Keratinocyte (primary cell): Measurements from ENCODE around the gene SPRY1. TPM values are rescaled to one million over a fixed set of nuclear protein-coding genes. Genes with fewer than 3 reads are reported as not detected.

Experiments used
- DNase-seq: peaks from one replicate; pipeline ENCODE4 v3.0.0-alpha.2; 2011; ENCODE audit warnings: low read depth, missing footprints, low spot score
- FAIRE-seq: peaks from 2 replicates; lab custom pipeline; 2011; peaks lifted over from hg19 to GRCh38; lab: Jason Lieb, UNC
- H2AFZ ChIP-seq: 2 replicates; pipeline ENCODE4 v1.6.0; 2012; ENCODE audit warnings: low read length, control low read depth, inconsistent platforms; ENCODE audit not compliant: control insufficient read depth
- H3K27ac ChIP-seq: 2 replicates; pipeline ENCODE4 v1.5.1; 2011; ENCODE audit warnings: low read length; ENCODE audit not compliant: control insufficient read depth, insufficient read depth
- H3K27me3 ChIP-seq: 3 replicates; pipeline ENCODE4 v1.6.0; 2011; ENCODE audit warnings: low read length; ENCODE audit not compliant: control insufficient read depth, insufficient read depth; ENCODE audit errors: extremely low read depth
- H3K36me3 ChIP-seq, 2 experiments: 2 replicates in 1 of 2; 3 replicates in 1 of 2; pipeline ENCODE4 v1.5.1; 2011; ENCODE audit warnings: low read length in 2 of 2, mild to moderate bottlenecking in 1 of 2; ENCODE audit not compliant: control insufficient read depth in 2 of 2, insufficient read depth in 2 of 2; ENCODE audit errors: extremely low read depth in 1 of 2
- H3K4me1 ChIP-seq: 3 replicates; pipeline ENCODE4 v1.5.1; 2011; ENCODE audit warnings: low read length; ENCODE audit not compliant: control insufficient read depth, insufficient read depth; ENCODE audit errors: extremely low read depth
- H3K4me2 ChIP-seq: 3 replicates; pipeline ENCODE4 v1.6.0; 2011; ENCODE audit warnings: low read depth, low read length; ENCODE audit not compliant: control insufficient read depth, insufficient read depth; ENCODE audit errors: extremely low read depth
- H3K4me3 ChIP-seq, 3 experiments: fragments of 200-600 bp in 1 of 3; sonication (generic) in 1 of 3; 2 replicates in 2 of 3; 3 replicates in 1 of 3; pipeline ENCODE4 v1.5.1; 2011 to 2016; ENCODE audit warnings: low read length in 3 of 3, mild to moderate bottlenecking in 3 of 3, control low read depth in 2 of 3, inconsistent platforms in 1 of 3, low read depth in 1 of 3, mixed read lengths in 1 of 3, mixed run types in 1 of 3, moderate library complexity in 1 of 3; ENCODE audit not compliant: control insufficient read depth in 2 of 3, insufficient read depth in 2 of 3; ENCODE audit errors: extremely low read depth in 1 of 3
- H3K79me2 ChIP-seq: 2 replicates; pipeline ENCODE4 v1.6.0; 2012; ENCODE audit warnings: low read length; ENCODE audit not compliant: control insufficient read depth, insufficient read depth
- H3K9ac ChIP-seq: 3 replicates; pipeline ENCODE4 v1.6.0; 2011; ENCODE audit warnings: low read length; ENCODE audit not compliant: control insufficient read depth, insufficient read depth; ENCODE audit errors: extremely low read depth
- H3K9me1 ChIP-seq: 3 replicates; pipeline ENCODE4 v1.6.0; 2011; ENCODE audit warnings: low read length; ENCODE audit not compliant: control insufficient read depth, insufficient read depth; ENCODE audit errors: extremely low read depth
- H3K9me3 ChIP-seq: 2 replicates; pipeline ENCODE4 v1.5.1; 2012; ENCODE audit warnings: low read depth, low read length; ENCODE audit not compliant: control insufficient read depth
- H4K20me1 ChIP-seq: 3 replicates; pipeline ENCODE4 v1.6.0; 2011; ENCODE audit warnings: low read length; ENCODE audit not compliant: control insufficient read depth, insufficient read depth; ENCODE audit errors: extremely low read depth
- EZH2 ChIP-seq: IDR thresholded peaks from one replicate; pipeline ENCODE4 v1.6.1; 2012; ENCODE audit warnings: inconsistent platforms, mild to moderate bottlenecking, low read length, moderate library complexity
- dilution Hi-C: fragments of 300-500 bp; cut with MboI; formaldehyde crosslinking; loops from one replicate; pipeline ENCODE4 v1.7.0; 2020; ENCODE audit warnings: low sequenced_read_pairs; ENCODE audit not compliant: extremely low pct_ligation_motif_present
- polyA plus RNA-seq, 5 experiments: library from polyadenylated mRNA; depleted of rRNA in 3 of 5; stranded (reverse) in 3 of 5; stranded (forward) in 1 of 5; unstranded in 1 of 5; fragments of >200 nt; gene quantifications; 1 replicate in 1 of 5; 2 replicates in 3 of 5; 3 replicates in 1 of 5; pipeline versions ENCODE4 v1.2.1 to v1.2.3, GENCODE V29; 2011 to 2012; ENCODE audit warnings: missing spikeins in 2 of 5, low read depth in 1 of 5, low replicate concordance in 1 of 5
- TF ChIP-seq, protein P1 (sequence below), 3 experiments: IDR thresholded peaks in 1 of 3; conservative IDR thresholded peaks in 1 of 3; optimal IDR thresholded peaks in 1 of 3; 2 replicates in 2 of 3; 3 replicates in 1 of 3; pipeline versions ENCODE3 to v1.5.1; 2011; ENCODE audit warnings: low read length in 3 of 3, mild to moderate bottlenecking in 3 of 3, moderate library complexity in 2 of 3, control low read depth in 1 of 3, inconsistent platforms in 1 of 3; ENCODE audit not compliant: insufficient read depth in 2 of 3; ENCODE audit errors: extremely low read depth in 1 of 3

The SPRY1 gene
- polyA plus RNA-seq, 1 donor (not counting 4 experiments of a cell fraction or from before 2014, with no cell fraction given): 3.6 TPM

- Histone ChIP-seq H3K4me1 (no peaks in the 10 kb centered on the region), H4K20me1 (no peaks in the 10 kb centered on the region), H3K27me3 (no peaks in the 10 kb centered on the region), H3K9me1 (no peaks in the 10 kb centered on the region), H3K9ac (no peak overlapping the region), H3K79me2 (no peaks in the 10 kb centered on the region), H3K9me3 (no peaks in the 10 kb centered on the region), H3K4me2 (no peak overlapping the region), H3K4me3 (no peak overlapping the region), H2AFZ (no peak overlapping the region), H3K27ac (no peak overlapping the region), H3K36me3 (no peaks in the 10 kb centered on the region)
- FAIRE-seq (no peak), DNase-seq (no peak)
- dilution Hi-C loops: no loop called here
- no peak for TF ChIP-seq EZH2
Observed at GRCh38 chr4:123380728-123381716, 15.6 kb upstream of the SPRY1 start.

- H3K4me1 ChIP-seq: peaks cover 8% of the 10 kb centered on the region
Observed at GRCh38 chr4:123381996-123382395, 14.6 kb upstream of the SPRY1 start.

More at GRCh38 chr4:123381996-123382395, 14.6 kb upstream of the SPRY1 start:
- H3K36me3 ChIP-seq: no peaks in the 10 kb centered on the region
- H3K4me2 ChIP-seq: no peak overlapping the region
- DNase-seq: no peak
- H3K9me3 ChIP-seq: no peaks in the 10 kb centered on the region
- no peak overlapping the region for H3K4me3 ChIP-seq
- H4K20me1 ChIP-seq: no peaks in the 10 kb centered on the region
- H3K9ac ChIP-seq: no peak overlapping the region
- no peak for TF ChIP-seq EZH2
- TF ChIP-seq, protein P1, sequence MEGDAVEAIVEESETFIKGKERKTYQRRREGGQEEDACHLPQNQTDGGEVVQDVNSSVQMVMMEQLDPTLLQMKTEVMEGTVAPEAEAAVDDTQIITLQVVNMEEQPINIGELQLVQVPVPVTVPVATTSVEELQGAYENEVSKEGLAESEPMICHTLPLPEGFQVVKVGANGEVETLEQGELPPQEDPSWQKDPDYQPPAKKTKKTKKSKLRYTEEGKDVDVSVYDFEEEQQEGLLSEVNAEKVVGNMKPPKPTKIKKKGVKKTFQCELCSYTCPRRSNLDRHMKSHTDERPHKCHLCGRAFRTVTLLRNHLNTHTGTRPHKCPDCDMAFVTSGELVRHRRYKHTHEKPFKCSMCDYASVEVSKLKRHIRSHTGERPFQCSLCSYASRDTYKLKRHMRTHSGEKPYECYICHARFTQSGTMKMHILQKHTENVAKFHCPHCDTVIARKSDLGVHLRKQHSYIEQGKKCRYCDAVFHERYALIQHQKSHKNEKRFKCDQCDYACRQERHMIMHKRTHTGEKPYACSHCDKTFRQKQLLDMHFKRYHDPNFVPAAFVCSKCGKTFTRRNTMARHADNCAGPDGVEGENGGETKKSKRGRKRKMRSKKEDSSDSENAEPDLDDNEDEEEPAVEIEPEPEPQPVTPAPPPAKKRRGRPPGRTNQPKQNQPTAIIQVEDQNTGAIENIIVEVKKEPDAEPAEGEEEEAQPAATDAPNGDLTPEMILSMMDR (optimal IDR thresholded peaks at IDR 0.05 in 1 of 3, IDR thresholded peaks at IDR 0.05 in 1 of 3, conservative IDR thresholded peaks at IDR 0.05 in 1 of 3; ENCODE audit: extremely low read depth in 1 of 3, insufficient read depth in 2 of 3, low read length in 3 of 3): no peak
- dilution Hi-C loops: no loop called here
- no peaks in the 10 kb centered on the region for H3K9me1 ChIP-seq
- H3K27me3 ChIP-seq: no peaks in the 10 kb centered on the region
- H2AFZ ChIP-seq: no peak overlapping the region
- no peaks in the 10 kb centered on the region for H3K79me2 ChIP-seq
- no peak overlapping the region for H3K27ac ChIP-seq
- FAIRE-seq: no peak
